GM12878 (cell line): ENCODE results near the gene PRDM4.
"Not testable (repeated sequence)": the region's sequence is repeated elsewhere in the genome, so short reads cannot be mapped to it uniquely, and the experiment has no call there.

Experiments
- BACH1 ChIP-seq: fragments of 450-650 bp; IDR thresholded peaks from 2 replicates; pipeline ENCODE4 v1.6.1; 2017; ENCODE audit warnings: mild to moderate bottlenecking, borderline replicate concordance
- CTCF ChIP-seq, 3 experiments: IDR thresholded peaks in 2 of 3; conservative IDR thresholded peaks in 1 of 3; 2 replicates each; pipeline ENCODE4 v1.5.1; 2011; ENCODE audit warnings: low read depth in 3 of 3, low read length in 3 of 3, mild to moderate bottlenecking in 3 of 3, control low read depth in 2 of 3, moderate library complexity in 2 of 3, inconsistent platforms in 1 of 3, mixed read lengths in 1 of 3; ENCODE audit not compliant: control insufficient read depth in 2 of 3, insufficient read depth in 1 of 3; ENCODE audit errors: extremely low read depth in 1 of 3
- E2F4 ChIP-seq: IDR thresholded peaks from 2 replicates; pipeline ENCODE4 v1.6.1; 2012; ENCODE audit warnings: low read depth, low read length, improper control_type of control experiment
- EP300 ChIP-seq, 2 experiments: fragments of 150-350 bp in 1 of 2; IDR thresholded peaks; 2 replicates each; pipeline ENCODE4 v1.6.1; 2011 to 2012; ENCODE audit warnings: low read depth in 2 of 2, low read length in 2 of 2, borderline replicate concordance in 1 of 2, improper control_type of control experiment in 1 of 2, inconsistent platforms in 1 of 2; ENCODE audit not compliant: control insufficient read depth in 1 of 2
- EZH2 ChIP-seq: IDR thresholded peaks from 2 replicates; pipeline ENCODE4 v1.6.1; 2012; ENCODE audit warnings: low read depth, mild to moderate bottlenecking, control low read depth, inconsistent platforms, low read length, borderline replicate concordance; ENCODE audit not compliant: control insufficient read depth
- MTA2 ChIP-seq: fragments of 450-650 bp; IDR thresholded peaks from 2 replicates; pipeline ENCODE4 v1.6.1; 2016; ENCODE audit warnings: low read depth, mild to moderate bottlenecking, moderate library complexity
- POLR2A ChIP-seq: IDR thresholded peaks from 2 replicates; pipeline ENCODE4 v1.6.1; 2011; ENCODE audit warnings: low read depth, mild to moderate bottlenecking, low read length
- PRDM15 ChIP-seq: fragments of 450-650 bp; formaldehyde crosslinking; IDR thresholded peaks from 2 replicates; pipeline ENCODE4 v1.4.0; 2020; ENCODE audit warnings: mild to moderate bottlenecking, moderate library complexity
- REST ChIP-seq: IDR thresholded peaks from 2 replicates; pipeline ENCODE4 v1.6.1; 2012; ENCODE audit warnings: mild to moderate bottlenecking, low read depth, low read length
- SKIL ChIP-seq: fragments of 450-650 bp; IDR thresholded peaks from 2 replicates; pipeline ENCODE4 v1.6.1; 2017; ENCODE audit warnings: mild to moderate bottlenecking, low read depth, inconsistent platforms; ENCODE audit not compliant: poor library complexity, severe bottlenecking

GRCh38 chr12:107705522-107705921 is 55.4 kb downstream of the PRDM4 start:
- not testable (repeated sequence) for TF ChIP-seq PRDM15; CTCF (IDR thresholded peaks at IDR 0.05 in 2 of 3, conservative IDR thresholded peaks at IDR 0.05 in 1 of 3; ENCODE audit: control insufficient read depth in 2 of 3, extremely low read depth in 1 of 3, insufficient read depth in 1 of 3, low read depth in 3 of 3, low read length in 3 of 3); E2F4; REST; SKIL; EP300 (IDR thresholded peaks at IDR 0.05; ENCODE audit: borderline replicate concordance in 1 of 2, control insufficient read depth in 1 of 2, low read depth in 2 of 2, low read length in 2 of 2); POLR2A; BACH1; EZH2; MTA2
